ENCODE data around the gene COL26A1.

COL26A1 gene

DNA sequence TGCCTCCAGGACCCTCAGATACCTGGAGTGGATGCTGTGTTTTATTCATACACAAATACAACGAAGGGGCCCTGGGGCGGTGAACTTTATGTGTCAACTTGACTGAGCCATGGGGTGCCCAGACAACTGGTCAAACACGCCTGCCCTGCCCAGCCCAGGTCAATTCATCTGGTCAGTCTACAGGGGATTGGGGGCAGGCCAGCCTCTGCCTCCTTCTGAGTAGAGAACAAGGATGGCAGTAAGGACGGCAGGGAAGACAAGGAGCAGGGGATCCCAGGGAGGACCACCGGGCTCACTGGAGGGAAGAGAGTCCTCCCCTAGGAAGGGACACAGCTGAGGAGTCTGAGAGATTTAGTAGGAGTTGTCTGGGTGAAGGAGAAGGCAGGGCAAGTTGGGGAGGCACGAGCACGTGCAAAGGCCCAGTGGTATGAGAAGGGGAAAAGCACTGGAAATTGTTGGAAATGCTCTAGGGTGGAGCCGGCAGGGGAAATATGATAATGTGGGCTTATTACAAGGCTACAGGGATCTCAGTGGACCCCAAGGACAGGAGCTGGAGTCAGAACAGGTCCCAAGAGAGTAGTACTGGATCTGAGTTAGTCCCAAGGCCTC, 203.0 kb downstream of the COL26A1 start:
- in situ Hi-C loops (cut with HindIII; ENCODE audit: low sequenced_read_pairs), result loop anchor here (5.0 kb wide), 1 partner anchor 67 kb away; no protein-coding TSS in a partner anchor
- no peak for DNase-seq (ENCODE audit: low read depth)
- TF ChIP-seq, protein P1, sequence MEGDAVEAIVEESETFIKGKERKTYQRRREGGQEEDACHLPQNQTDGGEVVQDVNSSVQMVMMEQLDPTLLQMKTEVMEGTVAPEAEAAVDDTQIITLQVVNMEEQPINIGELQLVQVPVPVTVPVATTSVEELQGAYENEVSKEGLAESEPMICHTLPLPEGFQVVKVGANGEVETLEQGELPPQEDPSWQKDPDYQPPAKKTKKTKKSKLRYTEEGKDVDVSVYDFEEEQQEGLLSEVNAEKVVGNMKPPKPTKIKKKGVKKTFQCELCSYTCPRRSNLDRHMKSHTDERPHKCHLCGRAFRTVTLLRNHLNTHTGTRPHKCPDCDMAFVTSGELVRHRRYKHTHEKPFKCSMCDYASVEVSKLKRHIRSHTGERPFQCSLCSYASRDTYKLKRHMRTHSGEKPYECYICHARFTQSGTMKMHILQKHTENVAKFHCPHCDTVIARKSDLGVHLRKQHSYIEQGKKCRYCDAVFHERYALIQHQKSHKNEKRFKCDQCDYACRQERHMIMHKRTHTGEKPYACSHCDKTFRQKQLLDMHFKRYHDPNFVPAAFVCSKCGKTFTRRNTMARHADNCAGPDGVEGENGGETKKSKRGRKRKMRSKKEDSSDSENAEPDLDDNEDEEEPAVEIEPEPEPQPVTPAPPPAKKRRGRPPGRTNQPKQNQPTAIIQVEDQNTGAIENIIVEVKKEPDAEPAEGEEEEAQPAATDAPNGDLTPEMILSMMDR (IDR thresholded peaks at IDR 0.05; ENCODE audit: low read depth, low read length, missing control alignments), result no peak
- H3K4me3 ChIP-seq (ENCODE audit: low read depth, low read length), result no peak overlapping the region

DNA sequence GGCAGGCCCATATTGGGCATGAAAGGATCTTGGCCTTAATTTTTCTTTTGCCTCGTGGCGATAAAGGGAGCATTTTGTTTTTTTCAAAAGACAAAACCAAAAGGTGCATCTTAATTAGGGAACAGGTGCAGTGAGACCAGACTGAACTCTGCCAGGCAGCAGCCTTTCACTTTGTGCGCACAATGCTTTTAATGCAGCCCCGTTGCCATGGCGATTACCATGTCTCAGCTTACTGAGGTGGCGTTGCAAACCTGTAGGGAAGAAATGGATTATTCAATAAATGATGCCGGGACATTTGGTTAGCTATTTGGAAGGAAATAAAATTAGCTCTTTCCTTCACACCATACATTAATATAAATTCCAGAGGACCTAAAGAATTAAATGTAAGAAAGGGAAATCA, 204.6 kb downstream of the COL26A1 start:
- in situ Hi-C loops (cut with HindIII; ENCODE audit: low sequenced_read_pairs), result loop anchor here (5.0 kb wide), 1 partner anchor 65 kb away; no protein-coding TSS in a partner anchor
- TF ChIP-seq, protein P1 (IDR thresholded peaks at IDR 0.05; ENCODE audit: low read depth, low read length, missing control alignments), result no peak
- DNase-seq (ENCODE audit: low read depth), result no peak
- H3K4me3 ChIP-seq (ENCODE audit: low read depth, low read length), result no peak overlapping the region

DNA sequence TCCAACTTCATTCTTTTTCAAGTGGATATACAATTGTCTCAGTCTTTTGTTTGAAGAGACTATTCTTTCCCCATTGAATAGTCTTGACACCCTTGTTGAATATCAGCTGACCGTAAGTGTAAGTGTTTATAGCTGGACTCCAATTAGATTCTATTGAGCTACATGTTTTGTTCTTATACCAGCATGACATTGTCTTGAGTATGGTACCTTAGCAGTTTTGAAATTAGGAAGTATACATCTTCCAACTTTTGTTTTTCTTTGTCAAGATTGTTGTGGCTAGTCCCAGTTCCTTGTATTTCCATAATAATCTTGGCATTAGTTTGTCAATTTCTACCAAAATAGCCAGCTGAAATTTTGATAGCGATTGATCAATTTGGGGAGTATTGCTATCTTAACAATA, 209.5 kb downstream of the COL26A1 start:
- no peak for DNase-seq (ENCODE audit: low read depth)
- in situ Hi-C loops (cut with HindIII; ENCODE audit: low sequenced_read_pairs), result no loop called here
- H3K4me3 ChIP-seq (ENCODE audit: low read depth, low read length), result no peak overlapping the region
- TF ChIP-seq, protein P1 (IDR thresholded peaks at IDR 0.05; ENCODE audit: low read depth, low read length, missing control alignments), result no peak

DNA sequence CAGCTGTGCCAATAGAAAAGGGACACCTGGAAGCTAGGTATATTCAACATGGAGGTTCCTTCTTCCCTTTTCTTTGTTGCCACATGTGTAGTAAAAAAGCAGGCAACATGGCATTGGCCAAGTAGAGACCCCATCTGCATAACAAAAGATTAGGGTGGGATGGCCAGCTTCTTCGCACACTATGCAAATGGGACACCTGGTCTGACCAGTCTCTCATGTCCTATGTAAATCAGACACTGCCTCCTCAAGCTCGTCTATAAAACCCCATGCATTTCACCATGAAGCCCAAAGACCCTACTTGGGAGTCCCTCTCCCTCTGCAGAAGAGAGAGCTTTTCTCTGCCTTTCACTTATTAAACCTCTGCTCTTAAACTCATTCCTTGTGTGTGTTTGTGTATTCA, 212.5 kb downstream of the COL26A1 start:
- in situ Hi-C loops (cut with HindIII; ENCODE audit: low sequenced_read_pairs), result no loop called here
- no peak for DNase-seq (ENCODE audit: low read depth)
- H3K4me3 ChIP-seq (ENCODE audit: low read depth, low read length), result no peak overlapping the region
- TF ChIP-seq, protein P1 (IDR thresholded peaks at IDR 0.05; ENCODE audit: low read depth, low read length, missing control alignments), result no peak

DNA sequence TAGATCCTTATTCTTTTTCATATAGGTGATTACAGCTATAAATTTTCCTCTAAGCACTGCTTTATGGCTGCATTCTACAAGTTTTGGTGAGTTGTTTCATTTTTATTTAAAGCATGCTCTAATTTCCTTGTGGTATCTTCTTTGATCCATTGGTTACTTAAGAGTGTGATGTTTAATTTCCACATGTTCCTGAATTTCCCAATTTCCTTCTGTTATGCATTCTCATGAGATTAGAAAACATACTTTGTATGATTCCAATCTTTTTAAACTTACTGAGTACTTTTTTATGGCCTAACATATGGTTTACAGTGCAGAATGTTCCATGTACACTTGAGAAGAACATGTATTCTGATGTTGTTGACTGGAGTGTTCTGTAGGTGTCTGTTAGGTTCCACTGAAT, 213.0 kb downstream of the COL26A1 start:
- in situ Hi-C loops (cut with HindIII; ENCODE audit: low sequenced_read_pairs), result no loop called here
- DNase-seq (ENCODE audit: low read depth), result no peak
- TF ChIP-seq, protein P1 (IDR thresholded peaks at IDR 0.05; ENCODE audit: low read depth, low read length, missing control alignments), result no peak
- no peak overlapping the region for H3K4me3 ChIP-seq (ENCODE audit: low read depth, low read length)

DNA sequence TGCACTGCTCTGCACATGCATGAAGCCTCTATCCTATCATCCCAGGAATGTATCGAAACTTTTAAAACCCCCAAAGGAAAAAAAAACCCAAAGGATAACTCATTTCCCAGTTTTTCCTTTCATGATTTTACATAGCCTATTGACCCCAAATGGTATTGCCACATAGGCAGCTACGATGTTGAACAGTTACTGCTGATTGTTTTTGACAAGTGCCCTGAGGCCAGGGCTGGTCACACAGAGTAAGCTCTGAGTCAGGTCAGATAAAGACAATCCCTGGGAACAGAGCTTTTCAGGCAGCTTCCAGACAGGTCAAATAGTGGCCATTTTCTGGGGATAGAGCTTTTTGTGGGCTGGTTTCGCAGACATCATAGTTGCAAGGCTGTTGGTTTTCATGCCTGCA, 214.3 kb downstream of the COL26A1 start:
- no peak for DNase-seq (ENCODE audit: low read depth)
- in situ Hi-C loops (cut with HindIII; ENCODE audit: low sequenced_read_pairs), result no loop called here
- no peak overlapping the region for H3K4me3 ChIP-seq (ENCODE audit: low read depth, low read length)
- TF ChIP-seq, protein P1 (IDR thresholded peaks at IDR 0.05; ENCODE audit: low read depth, low read length, missing control alignments), result no peak

Data from astrocyte of the cerebellum (primary cell).